ENCODE data around the gene RASSF3.

DNA sequence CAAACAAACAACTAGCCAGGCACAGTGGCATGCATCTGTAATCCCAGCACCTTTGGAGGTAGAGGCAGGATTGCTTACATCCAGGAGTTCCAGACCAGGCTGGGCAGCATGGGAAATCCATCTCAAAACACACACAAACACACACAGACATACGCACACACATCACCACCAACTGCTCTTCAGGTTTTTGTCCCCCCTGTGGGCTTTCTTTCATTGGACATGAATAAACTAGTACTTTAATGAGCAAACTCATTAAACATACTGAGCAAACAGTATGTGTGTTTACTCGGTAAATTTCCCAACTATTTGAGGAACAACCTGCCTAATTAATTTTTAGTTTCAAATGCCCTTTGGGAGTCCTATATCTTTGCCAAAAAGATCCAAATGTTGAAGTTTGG is 10.1 kb upstream of the RASSF3 start:
- TF ChIP-seq EZH2phosphoT487 (IDR thresholded peaks at IDR 0.05; ENCODE audit: borderline replicate concordance, low read depth, low read length), result no peak
- TF ChIP-seq, protein P1, sequence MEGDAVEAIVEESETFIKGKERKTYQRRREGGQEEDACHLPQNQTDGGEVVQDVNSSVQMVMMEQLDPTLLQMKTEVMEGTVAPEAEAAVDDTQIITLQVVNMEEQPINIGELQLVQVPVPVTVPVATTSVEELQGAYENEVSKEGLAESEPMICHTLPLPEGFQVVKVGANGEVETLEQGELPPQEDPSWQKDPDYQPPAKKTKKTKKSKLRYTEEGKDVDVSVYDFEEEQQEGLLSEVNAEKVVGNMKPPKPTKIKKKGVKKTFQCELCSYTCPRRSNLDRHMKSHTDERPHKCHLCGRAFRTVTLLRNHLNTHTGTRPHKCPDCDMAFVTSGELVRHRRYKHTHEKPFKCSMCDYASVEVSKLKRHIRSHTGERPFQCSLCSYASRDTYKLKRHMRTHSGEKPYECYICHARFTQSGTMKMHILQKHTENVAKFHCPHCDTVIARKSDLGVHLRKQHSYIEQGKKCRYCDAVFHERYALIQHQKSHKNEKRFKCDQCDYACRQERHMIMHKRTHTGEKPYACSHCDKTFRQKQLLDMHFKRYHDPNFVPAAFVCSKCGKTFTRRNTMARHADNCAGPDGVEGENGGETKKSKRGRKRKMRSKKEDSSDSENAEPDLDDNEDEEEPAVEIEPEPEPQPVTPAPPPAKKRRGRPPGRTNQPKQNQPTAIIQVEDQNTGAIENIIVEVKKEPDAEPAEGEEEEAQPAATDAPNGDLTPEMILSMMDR (conservative IDR thresholded peaks at IDR 0.05; ENCODE audit: low read length), result no peak

Measured in OCI-LY7 (cell line).